Muscle layer of duodenum (tissue), 2 donors: ENCODE data around the gene LRFN3.

ENCODE experiments used
- H3K27ac ChIP-seq: one replicate; pipeline ENCODE4 v1.7.0; 2013; ENCODE audit warnings: mild to moderate bottlenecking, low read length
- H3K27me3 ChIP-seq: one replicate; pipeline ENCODE4 v1.7.0; 2013; ENCODE audit warnings: low read depth, mild to moderate bottlenecking, control low read depth, low read length
- H3K36me3 ChIP-seq, 2 donors: one replicate each; pipeline ENCODE4 v1.7.0; 2013; ENCODE audit warnings: low read length in 2 of 2, control low read depth in 1 of 2, mild to moderate bottlenecking in 1 of 2; ENCODE audit not compliant: insufficient read depth in 2 of 2, control insufficient read depth in 1 of 2
- H3K4me1 ChIP-seq, 2 donors: one replicate each; pipeline ENCODE4 v1.7.0; 2013; ENCODE audit warnings: low read length in 2 of 2, mild to moderate bottlenecking in 2 of 2, control low read depth in 1 of 2, moderate library complexity in 1 of 2; ENCODE audit not compliant: insufficient read depth in 2 of 2, control insufficient read depth in 1 of 2
- H3K4me3 ChIP-seq, 2 donors: one replicate each; pipeline ENCODE4 v1.7.0; 2013; ENCODE audit warnings: low read length in 2 of 2, low read depth in 1 of 2, mild to moderate bottlenecking in 1 of 2
- H3K9me3 ChIP-seq, 2 donors: one replicate each; pipeline ENCODE4 v1.7.0; 2013; ENCODE audit warnings: low read length in 2 of 2, control low read depth in 1 of 2, mild to moderate bottlenecking in 1 of 2; ENCODE audit not compliant: control insufficient read depth in 1 of 2
- donor health status: healthy.

Gene LRFN3

GRCh38 chr19:35986111-35986510 lies 49.9 kb downstream of the LRFN3 start:
- Histone ChIP-seq H3K27me3 (peaks cover 8% of the 10 kb centered on the region), H3K27ac (no peak overlapping the region), H3K36me3 (no peaks in the 10 kb centered on the region), H3K4me3 (no peak overlapping the region), H3K4me1 (peaks cover 0 to 9% of the 10 kb centered on the region in 2 donors), H3K9me3 (no peaks in the 10 kb centered on the region)

GRCh38 chr19:35986664-35987570 lies 50.7 kb downstream of the LRFN3 start:
- H3K4me1 ChIP-seq: peaks cover 0 to 9% of the 10 kb centered on the region in 2 donors
- no peaks in the 10 kb centered on the region for H3K9me3 ChIP-seq
- peak overlapping the region in 1 of 2 donors; percentile 52 for H3K4me3 ChIP-seq
- H3K27ac ChIP-seq: no peak overlapping the region
- H3K36me3 ChIP-seq: no peaks in the 10 kb centered on the region
- peaks cover 8% of the 10 kb centered on the region for H3K27me3 ChIP-seq

- Histone ChIP-seq H3K27me3 (peaks cover 8% of the 10 kb centered on the region), H3K36me3 (no peaks in the 10 kb centered on the region), H3K4me3 (no peak overlapping the region), H3K9me3 (no peaks in the 10 kb centered on the region), H3K27ac (no peak overlapping the region), H3K4me1 (peaks cover 0 to 9% of the 10 kb centered on the region in 2 donors)
Measured at GRCh38 chr19:35987571-35987896, 51.4 kb downstream of the LRFN3 start.

- Histone ChIP-seq H3K27ac (no peak overlapping the region), H3K4me1 (peaks cover 0 to 10% of the 10 kb centered on the region in 2 donors), H3K27me3 (peaks cover 8% of the 10 kb centered on the region), H3K4me3 (no peak overlapping the region), H3K36me3 (no peaks in the 10 kb centered on the region), H3K9me3 (no peaks in the 10 kb centered on the region)
Measured at GRCh38 chr19:35988824-35989223, 52.6 kb downstream of the LRFN3 start.

- Histone ChIP-seq H3K27ac (no peak overlapping the region), H3K4me1 (peaks cover 0 to 16% of the 10 kb centered on the region in 2 donors), H3K4me3 (no peak overlapping the region), H3K36me3 (no peaks in the 10 kb centered on the region), H3K9me3 (no peaks in the 10 kb centered on the region), H3K27me3 (peaks cover 8% of the 10 kb centered on the region)
Measured at GRCh38 chr19:35990156-35990555, 54.0 kb downstream of the LRFN3 start.

- Histone ChIP-seq H3K4me3 (no peak overlapping the region), H3K9me3 (no peaks in the 10 kb centered on the region), H3K27me3 (peaks cover 4% of the 10 kb centered on the region), H3K27ac (no peak overlapping the region), H3K4me1 (peaks cover 2 to 20% of the 10 kb centered on the region in 2 donors), H3K36me3 (no peaks in the 10 kb centered on the region)
Measured at GRCh38 chr19:35990771-35991730, 54.9 kb downstream of the LRFN3 start.

- H3K4me1 ChIP-seq: peaks cover 9 to 26% of the 10 kb centered on the region in 2 donors
- H3K27ac ChIP-seq: no peak overlapping the region
- no peaks in the 10 kb centered on the region for H3K36me3 ChIP-seq
Measured at GRCh38 chr19:35991731-35992450, 55.7 kb downstream of the LRFN3 start.

GRCh38 chr19:35992907-35993765 lies 57.0 kb downstream of the LRFN3 start:
- no peak overlapping the region for H3K4me3 ChIP-seq
- H3K4me1 ChIP-seq: peaks cover 9 to 28% of the 10 kb centered on the region in 2 donors
- no peaks in the 10 kb centered on the region for H3K27me3 ChIP-seq
- no peaks in the 10 kb centered on the region for H3K9me3 ChIP-seq
- peaks cover 0 to 5% of the 10 kb centered on the region in 2 donors for H3K36me3 ChIP-seq
- H3K27ac ChIP-seq: no peak overlapping the region

More at GRCh38 chr19:35991731-35992450, 55.7 kb downstream of the LRFN3 start:
- Histone ChIP-seq H3K9me3 (no peaks in the 10 kb centered on the region), H3K27me3 (no peaks in the 10 kb centered on the region), H3K4me3 (no peak overlapping the region)

- no peaks in the 10 kb centered on the region for H3K27me3 ChIP-seq
- no peaks in the 10 kb centered on the region for H3K9me3 ChIP-seq
- H3K4me3 ChIP-seq: peak overlapping the region; percentile 50 to 56
- H3K27ac ChIP-seq: no peak overlapping the region
- peaks cover 11 to 32% of the 10 kb centered on the region in 2 donors for H3K4me1 ChIP-seq
- peaks cover 0 to 5% of the 10 kb centered on the region in 2 donors for H3K36me3 ChIP-seq
Measured at GRCh38 chr19:35993923-35994598, 57.9 kb downstream of the LRFN3 start.
